ENCODE measurements around the gene DCANP1. TPM values are rescaled to one million over a fixed set of nuclear protein-coding genes. Genes with fewer than 3 reads are reported as not detected.

DCANP1 gene
- total RNA-seq, 1 experiment from 2014 or later = not detected

DNA sequence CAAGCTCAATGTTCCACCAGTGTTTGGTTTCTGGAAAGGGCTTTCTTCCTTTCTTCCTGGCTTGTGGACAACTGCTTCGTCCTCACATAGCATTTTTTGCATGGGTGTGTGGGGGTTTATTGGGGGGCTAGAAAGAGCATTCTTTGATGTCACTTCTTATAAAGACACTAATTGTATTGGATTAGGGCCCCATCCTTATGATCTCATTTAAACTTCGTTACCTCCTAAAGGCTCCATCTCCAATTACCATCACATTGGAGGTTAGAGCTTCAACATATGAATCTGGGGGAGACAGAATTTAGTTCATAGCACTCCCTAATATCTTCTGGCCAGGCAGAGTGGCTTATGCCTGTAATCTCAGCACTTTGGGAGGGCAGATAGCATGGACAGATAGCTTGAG, 42.1 kb downstream of the DCANP1 start:
- H3K4me2 ChIP-seq (ENCODE audit: low read length) = no peak overlapping the region
- no peak for DNase-seq (ENCODE audit: low read depth, low spot score)
- H4K20me1 ChIP-seq (ENCODE audit: insufficient read depth) = no peaks in the 10 kb centered on the region
- H3K36me3 ChIP-seq (ENCODE audit: control insufficient read depth in 1 of 2, insufficient read depth in 2 of 2, low read length in 2 of 2) = no peaks in the 10 kb centered on the region
- H3K27ac ChIP-seq (ENCODE audit: low read depth, low read length) = no peak overlapping the region
- TF ChIP-seq SRF (IDR thresholded peaks at IDR 0.05; ENCODE audit: low read depth) = no peak
- TF ChIP-seq, protein P1, sequence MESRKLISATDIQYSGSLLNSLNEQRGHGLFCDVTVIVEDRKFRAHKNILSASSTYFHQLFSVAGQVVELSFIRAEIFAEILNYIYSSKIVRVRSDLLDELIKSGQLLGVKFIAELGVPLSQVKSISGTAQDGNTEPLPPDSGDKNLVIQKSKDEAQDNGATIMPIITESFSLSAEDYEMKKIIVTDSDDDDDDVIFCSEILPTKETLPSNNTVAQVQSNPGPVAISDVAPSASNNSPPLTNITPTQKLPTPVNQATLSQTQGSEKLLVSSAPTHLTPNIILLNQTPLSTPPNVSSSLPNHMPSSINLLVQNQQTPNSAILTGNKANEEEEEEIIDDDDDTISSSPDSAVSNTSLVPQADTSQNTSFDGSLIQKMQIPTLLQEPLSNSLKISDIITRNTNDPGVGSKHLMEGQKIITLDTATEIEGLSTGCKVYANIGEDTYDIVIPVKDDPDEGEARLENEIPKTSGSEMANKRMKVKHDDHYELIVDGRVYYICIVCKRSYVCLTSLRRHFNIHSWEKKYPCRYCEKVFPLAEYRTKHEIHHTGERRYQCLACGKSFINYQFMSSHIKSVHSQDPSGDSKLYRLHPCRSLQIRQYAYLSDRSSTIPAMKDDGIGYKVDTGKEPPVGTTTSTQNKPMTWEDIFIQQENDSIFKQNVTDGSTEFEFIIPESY (IDR thresholded peaks at IDR 0.05; ENCODE audit: extremely low read depth, insufficient replicate concordance, low read length) = no peak
- TF ChIP-seq FOSL1 (IDR thresholded peaks at IDR 0.05; ENCODE audit: low read depth) = no peak
- no peak for TF ChIP-seq EZH2phosphoT487 (IDR thresholded peaks at IDR 0.05; ENCODE audit: borderline replicate concordance)
- no peak for TF ChIP-seq ZFX (IDR thresholded peaks at IDR 0.05)
- no peak for TF ChIP-seq EGR1 (IDR thresholded peaks at IDR 0.05; ENCODE audit: low read depth)
- TF ChIP-seq RAD21 (IDR thresholded peaks at IDR 0.05; ENCODE audit: low read depth) = no peak
- TF ChIP-seq SIN3A (IDR thresholded peaks at IDR 0.05; ENCODE audit: low read depth) = no peak
- TF ChIP-seq POLR2A (IDR thresholded peaks at IDR 0.05; ENCODE audit: borderline replicate concordance, extremely low read depth, insufficient read depth, insufficient read length) = no peak
- no peak for TF ChIP-seq TCF7L2 (IDR thresholded peaks at IDR 0.05; ENCODE audit: borderline replicate concordance, extremely low read depth, insufficient read depth, insufficient read length)
- no peak for TF ChIP-seq JUND (IDR thresholded peaks at IDR 0.05)
- TF ChIP-seq POLR2AphosphoS5 (IDR thresholded peaks at IDR 0.05; ENCODE audit: low read depth, low read length) = no peak
- TF ChIP-seq, protein P2, sequence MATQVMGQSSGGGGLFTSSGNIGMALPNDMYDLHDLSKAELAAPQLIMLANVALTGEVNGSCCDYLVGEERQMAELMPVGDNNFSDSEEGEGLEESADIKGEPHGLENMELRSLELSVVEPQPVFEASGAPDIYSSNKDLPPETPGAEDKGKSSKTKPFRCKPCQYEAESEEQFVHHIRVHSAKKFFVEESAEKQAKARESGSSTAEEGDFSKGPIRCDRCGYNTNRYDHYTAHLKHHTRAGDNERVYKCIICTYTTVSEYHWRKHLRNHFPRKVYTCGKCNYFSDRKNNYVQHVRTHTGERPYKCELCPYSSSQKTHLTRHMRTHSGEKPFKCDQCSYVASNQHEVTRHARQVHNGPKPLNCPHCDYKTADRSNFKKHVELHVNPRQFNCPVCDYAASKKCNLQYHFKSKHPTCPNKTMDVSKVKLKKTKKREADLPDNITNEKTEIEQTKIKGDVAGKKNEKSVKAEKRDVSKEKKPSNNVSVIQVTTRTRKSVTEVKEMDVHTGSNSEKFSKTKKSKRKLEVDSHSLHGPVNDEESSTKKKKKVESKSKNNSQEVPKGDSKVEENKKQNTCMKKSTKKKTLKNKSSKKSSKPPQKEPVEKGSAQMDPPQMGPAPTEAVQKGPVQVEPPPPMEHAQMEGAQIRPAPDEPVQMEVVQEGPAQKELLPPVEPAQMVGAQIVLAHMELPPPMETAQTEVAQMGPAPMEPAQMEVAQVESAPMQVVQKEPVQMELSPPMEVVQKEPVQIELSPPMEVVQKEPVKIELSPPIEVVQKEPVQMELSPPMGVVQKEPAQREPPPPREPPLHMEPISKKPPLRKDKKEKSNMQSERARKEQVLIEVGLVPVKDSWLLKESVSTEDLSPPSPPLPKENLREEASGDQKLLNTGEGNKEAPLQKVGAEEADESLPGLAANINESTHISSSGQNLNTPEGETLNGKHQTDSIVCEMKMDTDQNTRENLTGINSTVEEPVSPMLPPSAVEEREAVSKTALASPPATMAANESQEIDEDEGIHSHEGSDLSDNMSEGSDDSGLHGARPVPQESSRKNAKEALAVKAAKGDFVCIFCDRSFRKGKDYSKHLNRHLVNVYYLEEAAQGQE (IDR thresholded peaks at IDR 0.05; ENCODE audit: low read depth) = no peak
- TF ChIP-seq ELF1 (IDR thresholded peaks at IDR 0.05; ENCODE audit: borderline replicate concordance, low read depth) = no peak
- TF ChIP-seq, protein P3, sequence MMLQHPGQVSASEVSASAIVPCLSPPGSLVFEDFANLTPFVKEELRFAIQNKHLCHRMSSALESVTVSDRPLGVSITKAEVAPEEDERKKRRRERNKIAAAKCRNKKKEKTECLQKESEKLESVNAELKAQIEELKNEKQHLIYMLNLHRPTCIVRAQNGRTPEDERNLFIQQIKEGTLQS (IDR thresholded peaks at IDR 0.05) = no peak
- no peak for TF ChIP-seq SP1 (IDR thresholded peaks at IDR 0.05; ENCODE audit: low read depth)
- TF ChIP-seq CBX3 (IDR thresholded peaks at IDR 0.05; ENCODE audit: low read depth) = no peak
- H3K4me3 ChIP-seq (replicated peaks in 1 of 2; ENCODE audit: low read depth in 1 of 2, low read length in 2 of 2) = no peak overlapping the region
- H3K9me3 ChIP-seq (ENCODE audit: control insufficient read depth in 1 of 2, insufficient read depth in 1 of 2, low read depth in 1 of 2, low read length in 2 of 2) = no peaks in the 10 kb centered on the region
- CTCF ChIA-PET = interaction anchor here (1.3 kb wide), 1 partner anchor 21 kb away, joined by 8 read pairs; no protein-coding TSS in a partner anchor
- no peaks in the 10 kb centered on the region for H3K79me2 ChIP-seq (ENCODE audit: insufficient read depth, low read length)
- intact Hi-C loops (cut with micrococcal nuclease) = no loop called here
- RAD21 ChIA-PET (ENCODE audit: low non-redundant PET in 1 of 2, low total read pairs in 2 of 2, uncharacterized antibody in 2 of 2, unreplicated experiment in 2 of 2) = no interaction called here
- POLR2A ChIA-PET = no interaction called here
- peaks cover 0 to 4% of the 10 kb centered on the region in 2 experiments; a peak in 2 of 4 replicates for H3K4me1 ChIP-seq (ENCODE audit: control insufficient read depth in 1 of 2, insufficient read depth in 2 of 2, low read length in 2 of 2)
- H2AFZ ChIP-seq (ENCODE audit: low read depth, low read length, poor library complexity, severe bottlenecking) = no peak overlapping the region
- BruUV-seq (replicated peaks) = no TSS peak
- no peaks in the 10 kb centered on the region for H3K9me2 ChIP-seq (ENCODE audit: insufficient read depth)
- ATAC-seq = no peak
- H3K9ac ChIP-seq (ENCODE audit: low read length) = no peak overlapping the region
- no peaks in the 10 kb centered on the region for H3K27me3 ChIP-seq (ENCODE audit: insufficient read depth, low read length)
